HG03378 (cell line): Measurements from ENCODE around the gene COQ3.
"Not testable (repeated sequence)": the region's sequence is repeated elsewhere in the genome, so short reads cannot be mapped to it uniquely, and the experiment has no call there.

Source experiments
- ATAC-seq: cut with Tn5 transposase; IDR thresholded peaks from one replicate; pipeline ENCODE4 v1.9.1; 2021; ENCODE audit warnings: mild to moderate bottlenecking, moderate library complexity; ENCODE audit not compliant: unreplicated experiment

COQ3 gene

DNA sequence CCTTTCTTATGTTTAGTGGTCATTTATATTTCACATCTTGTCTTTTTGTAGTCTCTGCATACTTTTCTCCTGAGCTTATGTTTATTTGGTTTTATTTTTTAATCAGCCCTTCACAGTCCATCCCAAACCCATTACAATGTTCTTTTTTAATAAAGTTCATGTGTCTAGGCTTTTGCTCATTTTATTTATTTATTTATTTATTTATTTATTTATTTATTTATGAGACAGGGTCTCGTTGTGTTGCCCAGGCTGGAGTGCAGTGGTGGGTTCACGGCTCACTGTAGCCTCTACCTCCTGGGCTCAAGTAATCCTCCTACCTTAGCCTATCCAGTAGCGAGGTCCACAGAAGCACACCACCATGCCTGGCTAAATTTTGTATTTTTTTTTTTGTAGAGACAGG, 3.1 kb downstream of the COQ3 start:
- ATAC-seq, result no peak

DNA sequence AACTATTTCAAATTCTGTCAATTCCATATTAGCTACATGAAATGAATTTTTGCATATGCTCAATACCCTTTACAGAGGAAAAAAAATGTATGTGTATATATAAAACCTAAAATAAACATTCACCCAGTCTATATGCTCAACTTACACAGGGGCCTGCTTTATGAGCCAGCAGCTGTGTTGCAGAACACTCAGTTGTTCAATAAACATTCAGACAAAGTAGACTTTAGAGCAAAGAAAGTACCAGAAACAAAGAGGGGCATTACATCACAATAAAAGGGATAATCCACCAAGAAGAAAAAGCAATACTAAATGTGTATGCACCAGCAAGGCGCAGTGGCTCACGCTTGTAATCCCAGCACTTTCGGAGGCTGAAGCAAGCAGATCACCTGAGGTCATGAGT, 9.5 kb downstream of the COQ3 start:
- ATAC-seq, result no peak

DNA sequence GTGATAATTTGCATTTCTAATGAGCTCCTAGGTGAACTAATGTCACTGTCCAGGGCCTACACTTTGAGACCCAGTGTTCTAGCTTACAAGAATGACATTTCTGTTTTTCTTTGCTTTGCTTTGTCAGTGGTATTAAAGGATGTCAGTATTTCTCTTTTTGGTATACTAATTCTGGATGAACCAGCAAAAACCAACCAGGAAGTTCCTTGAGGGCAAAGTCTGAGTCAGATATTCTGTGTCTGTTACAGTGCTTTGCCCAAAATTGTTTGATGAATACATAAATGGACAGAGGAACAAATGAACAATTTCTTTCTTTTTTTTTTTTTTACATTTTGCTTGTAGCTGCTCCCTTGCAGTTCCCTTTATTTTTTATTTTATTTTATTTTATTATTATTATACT, 15.4 kb downstream of the COQ3 start:
- ATAC-seq, result no peak

DNA sequence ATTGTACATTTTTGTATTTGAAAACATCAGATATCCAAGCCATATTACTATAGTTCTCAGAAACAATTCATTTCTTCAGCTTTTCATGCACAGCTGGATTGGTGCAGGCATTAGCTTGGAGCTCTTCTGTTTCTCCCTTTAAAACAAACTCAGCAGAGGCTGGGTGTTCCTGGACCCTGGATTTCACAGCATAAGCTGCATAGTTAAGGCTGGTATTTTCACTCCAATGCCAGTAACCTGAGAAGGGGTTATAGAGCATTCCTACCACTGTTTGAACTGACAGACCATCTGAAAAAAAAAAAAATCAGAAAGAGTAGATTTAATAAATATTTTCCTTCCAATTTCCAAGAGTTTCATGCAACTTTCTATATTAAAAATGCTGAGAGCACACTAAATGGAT, 24.5 kb downstream of the COQ3 start:
- ATAC-seq, result no peak

DNA sequence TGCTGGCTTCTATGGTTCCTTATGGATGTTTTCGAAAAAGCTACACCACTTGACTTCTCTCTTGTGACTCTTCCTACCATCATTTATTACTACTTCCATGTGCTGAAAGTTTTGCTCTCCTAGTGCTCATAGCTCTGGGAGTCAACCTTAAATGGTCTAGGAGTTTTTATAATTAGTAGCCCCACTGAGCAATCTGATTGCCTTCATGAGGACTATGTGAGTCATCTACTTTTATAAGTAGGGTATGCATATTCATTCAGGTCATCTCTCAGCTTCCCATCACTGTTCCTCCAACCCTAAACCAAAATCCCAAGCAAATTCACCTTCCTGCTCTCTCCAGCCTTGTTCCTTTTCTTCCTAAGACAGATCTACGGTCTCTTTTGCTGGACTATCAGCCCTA, 27.1 kb downstream of the COQ3 start:
- no peak for ATAC-seq

DNA sequence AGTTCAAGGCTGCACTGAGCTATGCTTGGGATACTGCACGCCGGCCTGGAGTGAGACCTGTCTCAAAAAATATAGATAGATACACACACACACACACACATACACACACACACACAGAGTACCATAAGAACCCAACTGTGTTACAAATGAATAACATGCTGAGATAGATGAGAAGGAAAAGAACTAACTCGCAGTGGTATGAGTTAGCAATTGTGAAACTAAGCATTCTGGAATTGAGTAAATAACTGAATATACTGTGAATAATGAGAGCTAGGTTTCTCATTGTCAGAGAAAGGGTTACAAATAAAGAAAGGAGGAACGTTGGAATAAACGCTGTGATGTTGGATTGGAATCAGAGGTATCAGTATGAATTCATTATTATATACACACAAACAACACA, 30.0 kb downstream of the COQ3 start:
- peak; percentile 96 for ATAC-seq

DNA sequence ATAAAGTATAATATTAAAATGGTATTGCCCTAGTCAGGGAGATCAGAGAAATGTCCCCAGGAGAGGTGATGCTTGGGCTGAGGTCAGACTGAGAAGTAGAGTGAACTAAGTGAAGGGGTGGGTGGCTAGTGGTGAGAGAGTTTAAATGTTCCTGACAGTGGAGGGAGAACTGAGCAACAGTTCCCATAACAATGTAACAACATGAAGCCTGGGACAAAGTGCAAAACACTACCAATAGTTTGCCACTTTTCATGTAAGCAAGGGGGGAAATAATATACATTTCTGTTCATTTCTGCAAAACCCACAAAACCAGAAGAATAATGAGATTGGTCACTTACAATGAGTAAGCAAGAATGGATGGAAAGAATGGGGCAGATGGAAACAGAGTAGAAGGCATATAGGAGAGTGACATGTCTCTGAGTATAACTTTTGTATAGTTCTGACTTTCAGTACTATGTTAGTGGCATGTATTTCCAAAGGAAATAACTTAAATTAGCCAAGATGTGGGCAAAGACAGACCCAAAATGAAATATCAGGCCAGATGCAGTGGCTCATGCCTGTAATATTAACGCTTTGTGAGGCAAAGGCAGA, 31.2 kb downstream of the COQ3 start:
- no peak for ATAC-seq

DNA sequence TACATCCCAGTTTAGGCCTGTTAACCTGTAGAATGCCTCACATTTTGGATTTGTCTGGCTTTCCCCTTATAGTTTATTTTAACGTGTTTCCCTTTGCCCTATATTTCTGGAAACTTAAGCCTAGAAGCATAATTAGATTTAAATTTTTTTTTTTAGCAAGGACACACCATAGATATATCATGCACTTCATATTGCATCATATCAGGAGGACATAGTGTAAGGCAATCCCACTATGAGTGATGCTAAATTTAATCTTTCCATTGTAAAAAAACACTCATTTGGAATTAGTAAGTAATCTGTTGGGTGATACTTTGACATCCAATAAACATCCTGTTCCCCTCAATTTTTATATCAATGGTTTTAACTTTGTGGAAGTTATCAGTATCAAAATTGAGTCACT, 34.2 kb downstream of the COQ3 start:
- ATAC-seq, result no peak

DNA sequence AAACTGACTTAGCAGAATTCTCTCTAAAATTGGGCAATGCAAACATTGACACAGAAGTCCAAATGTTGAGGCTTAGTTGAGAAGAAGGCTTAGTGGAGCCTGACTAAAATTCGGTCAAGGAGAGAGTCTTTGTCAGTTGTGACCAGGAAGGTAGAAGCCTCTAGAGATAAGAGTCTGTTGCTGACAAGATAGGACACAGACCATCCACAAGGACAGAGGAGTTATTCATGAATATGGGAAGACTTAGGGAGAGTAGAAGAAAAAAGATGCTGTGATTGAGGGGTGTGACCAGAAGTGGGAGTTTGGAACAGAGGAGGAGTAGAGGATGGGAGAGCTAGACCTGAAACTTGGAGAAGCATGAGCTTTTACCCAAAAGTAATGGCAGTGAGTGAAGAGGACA, 37.4 kb downstream of the COQ3 start:
- ATAC-seq, result no peak

DNA sequence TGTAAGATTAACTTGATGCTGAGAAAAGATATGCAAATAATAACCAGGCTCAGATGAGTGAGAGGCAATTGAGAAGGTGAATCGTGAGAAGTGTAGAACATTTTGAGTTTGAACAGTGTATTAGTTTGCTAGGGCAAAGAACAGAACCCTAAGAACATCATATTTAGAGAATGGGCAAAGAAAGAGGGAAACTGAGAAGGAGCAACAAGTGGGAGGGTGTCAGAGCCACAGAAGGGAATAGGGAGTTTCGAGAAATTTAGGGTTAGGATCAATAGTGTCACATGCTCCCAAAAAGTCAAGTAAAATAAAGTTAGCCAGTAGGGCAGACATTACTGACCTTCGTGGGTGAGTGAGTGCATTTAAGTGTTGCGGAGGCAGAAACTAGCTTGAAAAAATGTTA, 39.0 kb downstream of the COQ3 start:
- no peak for ATAC-seq

DNA sequence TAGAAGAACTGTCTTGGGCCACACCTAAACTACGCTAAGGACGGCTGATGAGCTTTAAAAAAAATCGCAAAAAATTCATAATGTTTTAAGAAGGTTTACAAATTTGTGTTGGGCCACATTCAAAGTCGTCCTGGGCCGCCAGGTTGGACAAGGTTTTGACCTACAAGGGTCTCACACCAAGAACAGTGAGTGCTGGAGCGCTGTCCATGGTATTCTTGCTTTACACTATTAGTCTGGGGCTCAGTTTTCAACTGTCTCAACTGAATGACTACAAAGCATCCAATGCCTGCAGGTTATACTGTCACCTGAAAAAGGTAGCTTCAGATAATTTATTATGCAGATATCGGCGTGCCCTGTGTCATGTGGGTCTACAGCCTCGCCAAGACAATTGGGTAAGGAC, 40.9 kb downstream of the COQ3 start:
- no peak for ATAC-seq

DNA sequence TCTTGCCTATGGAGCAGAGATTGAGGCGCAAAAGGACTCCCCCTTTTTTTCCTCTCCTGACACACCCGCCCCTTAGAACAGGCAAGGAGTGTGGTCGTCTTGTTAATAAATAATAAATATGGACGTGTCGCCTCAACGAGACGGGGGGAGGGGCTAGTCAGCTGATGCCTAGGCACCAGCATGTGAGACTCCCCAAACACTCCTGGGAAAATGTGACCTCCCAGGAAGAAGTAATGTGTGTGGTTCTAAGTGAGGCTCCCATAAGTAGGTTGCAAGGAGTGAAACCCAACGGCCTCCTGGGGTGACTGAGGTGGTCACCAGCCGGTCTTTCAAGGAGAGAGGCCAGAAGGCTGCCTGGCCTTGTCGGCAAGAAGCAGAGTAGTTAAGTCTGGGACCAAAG, 43.4 kb downstream of the COQ3 start:
- no peak for ATAC-seq

DNA sequence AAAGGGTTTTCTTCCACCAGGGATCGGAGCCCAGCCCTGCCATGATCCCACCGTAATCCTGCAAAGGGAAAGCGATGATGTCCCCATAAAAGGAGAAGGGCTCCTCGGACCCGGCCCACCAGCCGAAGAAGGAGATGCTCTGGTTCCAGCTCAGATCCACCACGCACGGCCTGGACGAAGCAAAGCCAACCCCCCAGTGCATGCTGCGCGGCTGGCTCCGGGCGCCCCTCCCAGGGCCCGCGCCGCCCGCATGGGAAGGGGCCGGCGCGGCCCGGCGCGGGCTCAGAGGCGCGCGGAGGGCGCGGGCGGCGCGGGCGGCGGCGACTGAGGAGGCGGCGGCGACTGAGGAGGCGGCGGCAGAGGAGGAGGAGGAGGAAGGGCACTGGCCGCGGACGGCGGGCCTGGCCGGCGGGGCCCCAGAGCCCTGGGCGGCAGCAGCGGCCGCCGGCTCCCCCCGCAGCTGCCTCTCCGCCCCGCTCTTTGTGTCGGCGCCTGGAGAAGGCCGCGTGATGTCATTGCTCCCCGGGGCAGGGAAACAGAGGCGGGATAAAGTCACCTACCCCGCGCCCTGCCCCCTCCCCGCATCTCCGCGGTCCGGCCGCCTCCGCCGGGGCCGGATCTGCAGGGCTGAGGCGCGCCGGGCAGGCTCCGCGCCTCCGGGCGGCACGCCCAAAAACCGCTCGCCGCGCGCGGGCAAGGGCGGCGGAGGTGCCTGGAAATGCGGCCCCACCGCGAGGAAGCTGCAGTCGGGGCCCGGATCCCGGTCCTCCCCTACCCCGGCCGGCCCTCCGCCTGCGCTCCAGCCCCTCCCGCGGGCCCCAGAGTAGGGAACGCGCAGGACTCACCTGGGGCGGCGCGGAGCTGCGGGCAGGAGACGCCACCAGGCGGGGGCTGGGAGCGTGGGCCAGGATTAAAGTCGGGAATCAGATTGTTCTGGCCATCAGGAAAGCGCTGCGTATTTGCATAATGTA, 44.5 kb downstream of the COQ3 start, which contains the start of gene FAXC:
FAXC (minus strand) TSS at position 504 of the 971 bp plus-strand sequence; CDS start at position 202, 302 bp downstream.
- ATAC-seq, result no peak

DNA sequence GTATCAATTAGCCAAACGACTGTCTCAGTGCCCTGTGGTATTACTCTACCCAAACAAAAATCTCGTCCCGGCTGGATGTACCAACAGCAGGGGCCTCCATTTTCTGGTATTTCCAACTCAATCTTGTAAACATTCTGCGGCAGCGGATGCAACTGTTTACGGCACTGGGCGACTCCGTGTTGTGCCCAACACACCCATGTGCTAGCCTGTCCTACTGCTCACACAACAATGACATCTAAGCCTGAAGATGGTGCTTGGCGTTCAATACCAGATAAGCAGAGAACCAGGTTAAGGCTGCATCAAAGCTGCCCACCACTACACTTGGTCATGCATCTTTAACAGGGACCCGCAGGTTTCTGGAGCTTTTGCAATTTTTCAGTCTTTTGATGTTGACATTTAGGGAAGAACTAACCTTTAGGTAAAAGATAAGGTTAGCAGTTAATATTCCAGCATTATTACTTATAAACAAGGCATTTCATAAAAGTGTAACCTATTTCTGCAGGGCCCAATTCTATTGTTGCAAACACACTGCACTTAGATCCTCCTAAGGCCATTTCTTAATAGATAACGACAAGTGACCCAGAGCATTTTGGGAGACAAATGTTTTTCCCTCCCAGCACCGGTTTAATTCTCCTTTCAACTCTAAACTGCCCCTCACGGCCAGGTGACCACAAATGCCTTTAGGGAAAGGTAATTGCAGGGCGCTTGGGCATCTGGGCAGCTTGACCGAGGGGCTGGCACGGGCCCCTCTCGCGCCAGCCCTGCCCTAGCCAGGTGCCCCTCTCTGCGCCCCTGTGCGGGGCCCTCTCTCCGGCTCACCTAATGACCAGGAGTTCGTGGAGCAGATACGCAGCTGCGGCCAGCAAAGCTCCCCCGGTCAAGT, 45.5 kb downstream of the COQ3 start:
- ATAC-seq, result no peak

DNA sequence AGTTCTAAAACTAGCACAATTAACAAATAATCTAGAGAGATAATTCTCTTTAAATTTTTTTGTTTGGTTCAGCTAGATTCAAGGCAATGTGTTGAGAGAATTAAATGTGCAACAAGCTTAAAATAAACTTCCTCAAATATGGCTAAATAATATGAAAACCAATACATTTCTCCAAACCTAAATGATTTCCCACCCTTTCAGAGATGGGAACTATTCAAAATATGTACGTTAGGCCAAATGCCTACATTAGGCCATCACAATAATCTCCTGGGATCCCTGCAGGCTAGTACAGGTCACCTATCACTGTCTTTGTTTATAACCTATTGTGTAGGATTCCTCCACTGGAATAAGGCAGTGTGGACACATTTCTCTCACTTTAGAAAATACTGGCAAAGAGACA, 46.2 kb downstream of the COQ3 start:
- no peak for ATAC-seq

DNA sequence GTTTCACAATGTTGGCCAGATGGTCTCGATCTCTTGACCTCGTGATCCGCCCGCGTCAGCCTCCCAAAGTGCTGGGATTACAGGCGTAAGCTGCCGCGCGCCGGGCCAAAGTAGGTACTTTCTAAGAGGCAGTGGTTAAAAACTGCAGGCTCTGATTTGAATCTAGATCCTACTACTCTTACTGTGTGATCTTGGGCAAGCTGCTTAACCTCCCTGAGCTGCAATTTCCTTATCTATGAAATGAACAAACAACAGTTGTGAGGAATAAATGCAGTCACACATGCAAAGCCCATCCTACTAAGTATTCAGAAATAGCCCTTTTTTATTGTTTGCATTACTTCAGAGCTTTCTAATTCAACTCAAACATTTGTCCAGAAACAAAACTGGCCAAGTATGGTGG, 47.4 kb downstream of the COQ3 start:
- ATAC-seq, result no peak

DNA sequence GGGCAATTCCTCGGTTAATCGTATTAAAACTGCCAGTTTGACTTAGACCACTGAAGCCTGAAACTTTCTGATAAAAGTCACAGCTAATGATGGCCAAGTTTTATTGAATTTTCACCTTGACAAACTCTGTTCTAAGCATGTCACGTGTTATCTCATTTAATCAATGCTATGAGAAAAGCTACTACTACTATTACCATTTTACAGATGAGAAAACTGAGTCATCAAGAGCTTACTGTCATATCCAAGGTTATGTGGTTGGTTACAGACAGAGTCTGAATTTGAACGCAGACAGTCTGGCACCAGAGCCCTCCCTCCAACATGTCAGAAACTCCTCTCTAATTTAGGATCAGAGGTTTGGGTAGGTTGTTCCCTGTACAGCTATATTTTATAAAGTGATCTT, 48.8 kb downstream of the COQ3 start:
- ATAC-seq, result no peak

DNA sequence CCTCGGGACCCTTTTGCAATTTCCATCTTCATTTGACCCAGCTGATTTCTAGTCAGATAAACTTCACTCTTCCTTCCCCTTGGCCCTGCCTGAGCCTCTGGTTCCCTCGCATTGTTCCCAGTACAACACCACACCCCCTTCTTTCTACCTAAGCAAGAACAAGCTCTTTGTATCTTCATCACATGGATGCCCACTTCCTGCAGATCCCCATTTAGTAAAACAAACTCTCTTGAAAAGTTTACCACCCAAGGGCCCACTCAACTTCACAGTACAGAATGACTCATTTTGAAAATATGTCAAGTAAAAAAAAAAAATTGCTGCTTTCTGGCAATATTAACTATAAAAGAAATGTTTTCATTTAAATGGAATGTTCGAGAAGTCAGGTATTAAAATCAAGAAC, 49.7 kb downstream of the COQ3 start:
- ATAC-seq, result no peak

DNA sequence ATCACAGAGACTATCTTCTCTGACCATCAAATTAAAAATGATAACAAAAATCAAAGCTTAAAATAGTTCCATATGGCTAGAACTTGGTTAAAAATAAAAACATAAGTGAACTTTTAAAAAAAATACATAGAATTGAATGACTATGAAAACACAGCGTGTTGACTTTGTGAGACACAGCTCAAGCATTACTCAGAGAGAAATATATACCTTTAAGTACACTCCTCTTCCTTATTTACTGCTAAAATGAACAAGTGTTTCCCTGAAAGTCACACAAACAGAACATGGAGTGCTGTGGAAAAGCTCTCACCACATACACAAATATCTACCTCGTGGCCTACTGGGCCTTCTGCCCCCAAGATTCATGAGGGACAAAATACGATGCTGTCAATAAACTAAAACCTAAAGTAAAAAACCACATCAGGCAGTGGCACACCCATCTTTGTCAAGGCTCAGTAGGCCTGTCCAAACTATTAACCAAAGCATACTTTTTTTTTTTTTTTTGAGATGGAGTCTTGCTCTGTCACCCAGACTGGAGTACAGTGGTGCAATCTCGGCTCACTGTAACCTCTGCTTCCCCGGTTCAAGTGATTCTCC, 52.0 kb downstream of the COQ3 start:
- no peak for ATAC-seq

DNA sequence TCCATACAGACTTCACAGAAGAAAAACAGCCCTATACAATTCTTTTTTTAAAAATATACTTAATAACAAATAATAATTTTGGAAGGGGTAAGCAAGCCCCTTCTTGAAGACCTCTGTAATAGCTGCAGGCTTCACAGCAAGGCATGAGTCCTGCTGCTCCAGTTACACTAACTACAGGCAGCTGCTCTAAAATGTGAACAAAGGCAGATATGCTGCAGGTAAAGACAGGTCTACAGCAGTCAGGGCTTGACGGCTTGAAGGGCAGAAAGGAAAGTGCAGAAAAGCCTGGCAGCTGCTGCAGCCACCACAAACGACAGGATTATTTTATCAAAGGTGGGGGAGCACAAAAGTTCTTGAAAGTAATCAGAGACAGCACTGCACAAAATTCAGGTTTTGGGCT, 55.8 kb downstream of the COQ3 start:
- ATAC-seq, result no peak

DNA sequence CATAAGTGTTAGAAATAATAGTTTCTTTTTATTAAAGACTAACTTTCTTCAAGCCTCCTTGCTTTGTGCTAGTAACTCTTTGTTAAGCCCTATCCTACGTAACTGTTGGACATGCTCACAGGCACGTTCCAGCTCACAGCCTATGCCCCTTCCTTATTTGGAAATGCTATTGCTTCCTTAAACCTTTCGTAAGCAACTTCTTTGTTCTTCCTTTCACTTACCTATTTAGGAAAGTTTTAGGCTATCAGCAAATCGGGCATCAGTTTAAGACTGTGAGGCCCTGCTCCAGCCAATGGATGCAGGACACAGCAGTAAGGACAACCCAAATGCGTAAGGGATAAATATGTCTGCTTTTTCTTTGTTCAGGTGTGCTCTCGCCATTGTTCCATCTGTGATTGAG, 58.7 kb downstream of the COQ3 start:
- ATAC-seq, result not testable (repeated sequence)
